SK-N-SH (cell line): ENCODE data around the gene NRCAM. TPM values are rescaled to one million over a fixed set of nuclear protein-coding genes. Genes with fewer than 3 reads are reported as not detected.
A peak's percentile ranks its signal among the peaks of the same experiment; 100 is the strongest.

Experiments
- CTCF ChIA-PET: fragments of 300-600, 350-600 bp; formaldehyde crosslinking; extraction: SDS; loops from one replicate; lab custom pipeline; 2021; lab: Yijun Ruan, JAX
- POLR2A ChIA-PET: fragments of 350-600 bp; sonication (Branson Sonifier 250); formaldehyde crosslinking; extraction: SDS; loops from one replicate; lab custom pipeline; 2020; ENCODE audit warnings: antibody characterized with exemption, inconsistent platforms; lab: Yijun Ruan, JAX
- DNase-seq: peaks from one replicate; pipeline ENCODE4 v3.0.0; 2012
- H2AFZ ChIP-seq: fragments of 200-600 bp; sonication (generic); 2 replicates; pipeline ENCODE4 v1.8.1; 2016; ENCODE audit warnings: antibody characterized with exemption, mild to moderate bottlenecking, low read depth
- H3F3A ChIP-seq: fragments of 200-600 bp; sonication (generic); replicated peaks from 2 replicates; pipeline ENCODE3; 2016; ENCODE audit warnings: antibody characterized with exemption, mild to moderate bottlenecking; ENCODE audit not compliant: insufficient read depth
- H3K27ac ChIP-seq, 2 experiments: fragments of 200-500 bp in 1 of 2; fragments of 200-600 bp in 1 of 2; sonication (Bioruptor generic) in 1 of 2; sonication (generic), shearing (Covaris generic) in 1 of 2; 2 replicates each; pipeline versions ENCODE4 v1.5.1 to v1.6.1; 2014 to 2016; ENCODE audit warnings: low read depth in 2 of 2, inconsistent platforms in 1 of 2, low read length in 1 of 2, mild to moderate bottlenecking in 1 of 2, mixed read lengths in 1 of 2
- H3K27me3 ChIP-seq: fragments of 200-600 bp; sonication (generic), shearing (Covaris generic); 2 replicates; pipeline ENCODE4 v1.6.1; 2016; ENCODE audit warnings: mixed run types; ENCODE audit not compliant: insufficient read depth
- H3K36me3 ChIP-seq, 2 experiments: fragments of 200-500 bp in 1 of 2; fragments of 200-600 bp in 1 of 2; sonication (Bioruptor generic) in 1 of 2; sonication (generic) in 1 of 2; replicated peaks in 1 of 2; 2 replicates each; pipeline versions ENCODE3 to v1.5.1; 2014 to 2016; ENCODE audit warnings: low read length in 1 of 2, mild to moderate bottlenecking in 1 of 2; ENCODE audit not compliant: insufficient read depth in 2 of 2, control insufficient read depth in 1 of 2
- H3K4me1 ChIP-seq, 2 experiments: fragments of 200-500 bp in 1 of 2; fragments of 200-600 bp in 1 of 2; sonication (Bioruptor generic) in 1 of 2; sonication (generic), shearing (Covaris generic) in 1 of 2; 2 replicates each; pipeline versions ENCODE4 v1.5.1 to v1.6.1; 2014 to 2016; ENCODE audit warnings: low read depth in 1 of 2, low read length in 1 of 2, mixed run types in 1 of 2; ENCODE audit not compliant: insufficient read depth in 2 of 2, control insufficient read depth in 1 of 2
- H3K4me2 ChIP-seq: fragments of 200-600 bp; sonication (generic), shearing (Covaris generic); 2 replicates; pipeline ENCODE4 v1.6.1; 2017; ENCODE audit warnings: mixed run types
- H3K4me3 ChIP-seq, 2 experiments: fragments of 200-500 bp in 1 of 2; fragments of 200-600 bp in 1 of 2; sonication (Bioruptor generic) in 1 of 2; sonication (generic), shearing (Covaris generic) in 1 of 2; 2 replicates each; pipeline versions ENCODE4 v1.5.1 to v1.8.1; 2014 to 2016; ENCODE audit warnings: low read depth in 2 of 2, inconsistent platforms in 1 of 2, low read length in 1 of 2, mild to moderate bottlenecking in 1 of 2, mixed read lengths in 1 of 2, moderate library complexity in 1 of 2
- H3K79me2 ChIP-seq: fragments of 200-600 bp; sonication (generic); 2 replicates; pipeline ENCODE4 v1.8.1; 2017; ENCODE audit warnings: mild to moderate bottlenecking; ENCODE audit not compliant: insufficient read depth
- H3K9ac ChIP-seq: fragments of 200-600 bp; sonication (generic); 2 replicates; pipeline ENCODE4 v1.6.1; 2017; ENCODE audit warnings: mixed run types
- H3K9me2 ChIP-seq: fragments of 200-600 bp; sonication (generic); 2 replicates; pipeline ENCODE4 v1.6.1; 2017; ENCODE audit warnings: mixed run types
- H3K9me3 ChIP-seq: fragments of 200-600 bp; sonication (generic); 2 replicates; pipeline ENCODE4 v1.6.1; 2017; ENCODE audit warnings: mixed run types, mild to moderate bottlenecking, moderate library complexity
- H4K20me1 ChIP-seq: fragments of 200-600 bp; sonication (generic); 2 replicates; pipeline ENCODE4 v1.6.1; 2017; ENCODE audit warnings: mild to moderate bottlenecking, mixed run types; ENCODE audit not compliant: insufficient read depth
- CTCF ChIP-seq: fragments of 200-600 bp; sonication (generic); IDR thresholded peaks from 2 replicates; pipeline ENCODE4 v1.6.1; 2017; ENCODE audit warnings: antibody characterized with exemption, mild to moderate bottlenecking, moderate library complexity
- ELF1 ChIP-seq: IDR thresholded peaks from 2 replicates; pipeline ENCODE4 v1.4.0; 2012
- EP300 ChIP-seq, 2 experiments: IDR thresholded peaks; 2 replicates each; pipeline versions ENCODE4 v1.4.0 to v1.6.1; 2012; ENCODE audit warnings: borderline replicate concordance in 1 of 2, low read depth in 1 of 2, low read length in 1 of 2
- EZH2phosphoT487 ChIP-seq: fragments of 200-600 bp; sonication (generic); IDR thresholded peaks from 2 replicates; pipeline ENCODE4 v1.6.1; 2017; ENCODE audit warnings: low read depth, mixed run types, mild to moderate bottlenecking, antibody characterized with exemption, moderate library complexity, borderline replicate concordance
- FOXJ3 ChIP-seq: sonication (generic); formaldehyde crosslinking; IDR thresholded peaks from 2 replicates; pipeline ENCODE4 v1.5.1; 2020; ENCODE audit warnings: mild to moderate bottlenecking, missing genetic modification reagents
- FOXM1 ChIP-seq: IDR thresholded peaks from 2 replicates; pipeline ENCODE4 v1.4.0; 2012; ENCODE audit warnings: low read depth, mild to moderate bottlenecking
- JUND ChIP-seq: IDR thresholded peaks from 2 replicates; pipeline ENCODE4 v1.4.0; 2012
- MAX ChIP-seq: IDR thresholded peaks from 2 replicates; pipeline ENCODE4 v1.4.0; 2012; ENCODE audit warnings: low read depth
- MXI1 ChIP-seq: IDR thresholded peaks from 2 replicates; pipeline ENCODE4 v1.6.1; 2012; ENCODE audit warnings: mild to moderate bottlenecking, low read depth, low read length, improper control_type of control experiment
- NFIC ChIP-seq: IDR thresholded peaks from 2 replicates; pipeline ENCODE4 v1.4.0; 2012; ENCODE audit warnings: borderline replicate concordance
- NRF1 ChIP-seq: IDR thresholded peaks from 2 replicates; pipeline ENCODE4 v1.6.1; 2012; ENCODE audit warnings: low read depth, mild to moderate bottlenecking, low read length
- PBX3 ChIP-seq: IDR thresholded peaks from 2 replicates; pipeline ENCODE4; 2012
- POLR2AphosphoS5 ChIP-seq: IDR thresholded peaks from 2 replicates; pipeline ENCODE4 v1.6.1; 2012; ENCODE audit warnings: low read depth, low read length
- RAD21 ChIP-seq: IDR thresholded peaks from 2 replicates; pipeline ENCODE4 v1.6.1; 2012; ENCODE audit warnings: mild to moderate bottlenecking, low read length
- RCOR1 ChIP-seq: fragments of 150-350 bp; IDR thresholded peaks from 2 replicates; pipeline ENCODE4 v1.6.1; 2017; ENCODE audit warnings: antibody characterized with exemption, low read length
- REST ChIP-seq: IDR thresholded peaks from 2 replicates; pipeline ENCODE4 v1.6.1; 2012; ENCODE audit warnings: mild to moderate bottlenecking, low read depth, low read length, moderate library complexity
- RXRA ChIP-seq: IDR thresholded peaks from 2 replicates; pipeline ENCODE4 v1.4.0; 2012; ENCODE audit warnings: low read depth, mild to moderate bottlenecking, borderline replicate concordance
- TEAD4 ChIP-seq: IDR thresholded peaks from 2 replicates; pipeline ENCODE4 v1.4.0; 2012; ENCODE audit warnings: mild to moderate bottlenecking, borderline replicate concordance; ENCODE audit not compliant: insufficient read depth
- USF1 ChIP-seq: IDR thresholded peaks from 2 replicates; pipeline ENCODE4 v1.4.0; 2012; ENCODE audit warnings: low read depth, borderline replicate concordance
- WGBS: methylation state at CpG from one replicate; pipeline ENCODE4 v1.1.6; 2017; ENCODE audit warnings: low lambda C conversion rate; 5-methylcytosine and 5-hydroxymethylcytosine counted together
- polyA plus RNA-seq, 3 experiments: library from polyadenylated mRNA; depleted of rRNA; stranded (reverse); fragments of >200 nt; gene quantifications; 2 replicates each; pipeline ENCODE4 v1.2.3, GENCODE V29; 2012

NRCAM gene
- polyA plus RNA-seq, 1 of the 3 experiments (the other 2 are of a cell fraction) = 1.1 TPM

GRCh38 chr7:108263425-108263824 is 192.8 kb downstream of the NRCAM start:
- peaks cover 5 to 32% of the 10 kb centered on the region in 2 experiments; a peak in 3 of 4 replicates for H3K4me1 ChIP-seq
- H3K9ac ChIP-seq = no peak overlapping the region
- 71% methylated on average over 3 of the region's 3 CpGs for WGBS
- no peaks in the 10 kb centered on the region for H3K9me3 ChIP-seq
- H3K4me3 ChIP-seq = no peak overlapping the region
- H3F3A ChIP-seq = no peaks in the 10 kb centered on the region
- H3K27ac ChIP-seq = peak overlapping the region in 1 of 2 experiments; percentile 41; a peak in 2 of 4 replicates
- H3K9me2 ChIP-seq = no peaks in the 10 kb centered on the region
- no peaks in the 10 kb centered on the region for H4K20me1 ChIP-seq
- H3K36me3 ChIP-seq = no peaks in the 10 kb centered on the region
- POLR2A ChIA-PET = interaction anchor here (0.6 to 0.9 kb wide), 2 partner anchors 11 to 27 kb away, joined by 3 to 4 read pairs; no protein-coding TSS in a partner anchor
- H3K4me2 ChIP-seq = no peak overlapping the region
- CTCF ChIA-PET = interaction anchor here (0.7 to 1.2 kb wide), 3 partner anchors 9 to 16 kb away, joined by 3 to 4 read pairs (median 3); no protein-coding TSS in a partner anchor
- no peaks in the 10 kb centered on the region for H3K27me3 ChIP-seq
- H2AFZ ChIP-seq = no peak overlapping the region
- TF ChIP-seq RCOR1 (0 out of 2 replicates have a peak, but pooled peaks have one; percentile 37), MXI1 (peak; percentile 63; the same call in 1 of the 2 replicates), EP300 (IDR thresholded peaks at IDR 0.05; ENCODE audit: borderline replicate concordance in 1 of 2, low read depth in 1 of 2, low read length in 1 of 2) (peak in 1 of 2 experiments; percentile 27; a peak in 1 of 4 replicates), FOXM1 (no peak), RAD21 (peak; percentile 16)
- no peak for DNase-seq
- no peaks in the 10 kb centered on the region for H3K79me2 ChIP-seq

- Histone ChIP-seq H3K27ac (no peak overlapping the region), H3K79me2 (no peaks in the 10 kb centered on the region), H2AFZ (no peak overlapping the region), H3K36me3 (no peaks in the 10 kb centered on the region), H3K4me2 (no peak overlapping the region), H3K9me2 (no peaks in the 10 kb centered on the region), H3K9ac (no peak overlapping the region), H4K20me1 (no peaks in the 10 kb centered on the region), H3K4me3 (no peak overlapping the region), H3K4me1 (peaks cover 5 to 19% of the 10 kb centered on the region in 2 experiments; a peak in 3 of 4 replicates), H3F3A (no peaks in the 10 kb centered on the region), H3K9me3 (no peaks in the 10 kb centered on the region), H3K27me3 (no peaks in the 10 kb centered on the region)
- 43% methylated on average over 1 of the region's 1 CpG for WGBS
- TF ChIP-seq NFIC (no peak), USF1 (no peak), RAD21 (no peak), JUND (no peak), POLR2AphosphoS5 (no peak), TEAD4 (no peak), ELF1 (no peak), MXI1 (no peak), NRF1 (no peak), CTCF (no peak), REST (no peak), PBX3 (no peak), RCOR1 (no peak), MAX (no peak), FOXJ3 (CRISPR knock-in tag) (no peak), RXRA (no peak), EZH2phosphoT487 (no peak)
- POLR2A ChIA-PET = no interaction called here
- CTCF ChIA-PET = no interaction called here
- DNase-seq = no peak
Measured at GRCh38 chr7:108261560-108262255, 194.5 kb downstream of the NRCAM start.
